HG02885 (cell line): ENCODE measurements around the gene SRSF11.

Source experiments
- ATAC-seq: cut with Tn5 transposase; IDR thresholded peaks from one replicate; pipeline ENCODE4 v1.9.1; 2021; ENCODE audit warnings: mild to moderate bottlenecking; ENCODE audit not compliant: unreplicated experiment, poor library complexity

Gene SRSF11

DNA sequence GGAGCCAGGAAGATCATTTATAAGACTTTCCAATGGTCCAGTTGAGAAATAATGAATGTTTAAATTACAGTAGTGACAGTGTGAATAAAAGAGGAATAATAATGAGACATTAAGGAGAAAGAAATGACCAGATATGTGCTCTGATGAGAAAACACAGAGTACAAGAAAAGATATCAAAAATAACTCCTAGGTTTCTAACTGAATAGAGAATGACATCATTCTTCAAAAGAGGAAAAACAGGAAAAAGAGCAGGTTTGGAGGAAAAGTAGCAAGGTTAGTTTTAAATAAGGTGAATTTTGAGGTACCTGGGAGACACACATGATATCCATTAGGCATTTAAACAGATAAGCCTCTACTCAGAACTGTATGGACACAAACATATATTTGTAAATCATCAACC is 78.3 kb downstream of the SRSF11 start:
- no peak for ATAC-seq
